BE2C (cell line): ENCODE results near the gene SLC9A3.

Experiments used
- DNase-seq: peaks from one replicate; pipeline ENCODE4 v3.0.0-alpha.2; 2020
- H3K27me3 ChIP-seq: fragments of 250-450 bp; sonication (Bioruptor Pico); 2 replicates; pipeline ENCODE4 v1.5.1; 2020; ENCODE audit warnings: mild to moderate bottlenecking
- H3K36me3 ChIP-seq: fragments of 250-450 bp; sonication (Bioruptor Pico); 2 replicates; pipeline ENCODE4 v1.5.1; 2020; ENCODE audit warnings: mild to moderate bottlenecking
- H3K4me1 ChIP-seq: fragments of 250-450 bp; sonication (Bioruptor Pico); 2 replicates; pipeline ENCODE4 v1.5.1; 2020
- H3K4me3 ChIP-seq: 2 replicates; pipeline ENCODE4 v1.5.1; 2011; ENCODE audit warnings: low read depth, low read length
- H3K9me3 ChIP-seq: fragments of 250-450 bp; sonication (Bioruptor Pico); 2 replicates; pipeline ENCODE4 v1.5.1; 2020
- TF ChIP-seq, protein P1 (sequence below): IDR thresholded peaks from 2 replicates; pipeline ENCODE4 v1.5.1; 2012; ENCODE audit warnings: mild to moderate bottlenecking, low read depth, low read length

Gene SLC9A3

DNA sequence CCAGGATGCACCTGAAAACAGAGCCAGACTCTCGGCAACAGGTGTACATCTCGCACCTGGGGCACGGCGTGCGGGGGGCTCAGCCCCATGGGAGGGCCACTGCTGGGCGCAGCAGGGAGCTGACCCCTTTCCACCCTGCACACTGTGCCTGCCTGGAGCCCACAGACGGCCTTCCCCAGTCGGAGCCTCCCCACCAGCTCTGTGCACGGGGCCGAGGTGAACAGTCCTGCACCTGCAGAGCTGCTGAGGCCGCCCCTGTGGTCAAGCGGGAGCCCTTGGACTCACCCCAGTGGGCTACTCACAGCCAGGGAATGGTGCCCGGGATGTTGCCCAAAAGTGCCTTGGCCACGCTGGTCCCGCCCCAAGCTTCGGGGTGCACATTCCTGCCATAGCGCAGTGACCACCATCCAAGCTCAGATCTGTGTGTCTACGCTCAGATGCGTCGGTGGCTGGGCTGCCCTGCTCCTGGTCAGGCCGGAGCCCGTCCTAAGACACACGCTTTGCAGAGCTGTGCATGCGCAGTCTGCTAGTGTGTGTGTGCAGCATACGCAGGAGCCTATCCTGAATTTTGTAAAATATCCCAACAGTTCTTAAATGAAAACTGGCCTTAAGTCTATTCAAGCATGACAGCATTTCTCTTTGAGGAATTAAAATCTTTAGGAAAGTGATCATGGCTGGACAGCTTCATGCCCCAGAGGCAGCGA, 89.7 kb downstream of the SLC9A3 start:
- DNase-seq, result no peak
- H3K36me3 ChIP-seq, result no peaks in the 10 kb centered on the region
- TF ChIP-seq, protein P1, sequence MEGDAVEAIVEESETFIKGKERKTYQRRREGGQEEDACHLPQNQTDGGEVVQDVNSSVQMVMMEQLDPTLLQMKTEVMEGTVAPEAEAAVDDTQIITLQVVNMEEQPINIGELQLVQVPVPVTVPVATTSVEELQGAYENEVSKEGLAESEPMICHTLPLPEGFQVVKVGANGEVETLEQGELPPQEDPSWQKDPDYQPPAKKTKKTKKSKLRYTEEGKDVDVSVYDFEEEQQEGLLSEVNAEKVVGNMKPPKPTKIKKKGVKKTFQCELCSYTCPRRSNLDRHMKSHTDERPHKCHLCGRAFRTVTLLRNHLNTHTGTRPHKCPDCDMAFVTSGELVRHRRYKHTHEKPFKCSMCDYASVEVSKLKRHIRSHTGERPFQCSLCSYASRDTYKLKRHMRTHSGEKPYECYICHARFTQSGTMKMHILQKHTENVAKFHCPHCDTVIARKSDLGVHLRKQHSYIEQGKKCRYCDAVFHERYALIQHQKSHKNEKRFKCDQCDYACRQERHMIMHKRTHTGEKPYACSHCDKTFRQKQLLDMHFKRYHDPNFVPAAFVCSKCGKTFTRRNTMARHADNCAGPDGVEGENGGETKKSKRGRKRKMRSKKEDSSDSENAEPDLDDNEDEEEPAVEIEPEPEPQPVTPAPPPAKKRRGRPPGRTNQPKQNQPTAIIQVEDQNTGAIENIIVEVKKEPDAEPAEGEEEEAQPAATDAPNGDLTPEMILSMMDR, result no peak
- H3K4me1 ChIP-seq, result no peaks in the 10 kb centered on the region
- no peaks in the 10 kb centered on the region for H3K27me3 ChIP-seq
- no peak overlapping the region for H3K4me3 ChIP-seq
- H3K9me3 ChIP-seq, result no peaks in the 10 kb centered on the region

DNA sequence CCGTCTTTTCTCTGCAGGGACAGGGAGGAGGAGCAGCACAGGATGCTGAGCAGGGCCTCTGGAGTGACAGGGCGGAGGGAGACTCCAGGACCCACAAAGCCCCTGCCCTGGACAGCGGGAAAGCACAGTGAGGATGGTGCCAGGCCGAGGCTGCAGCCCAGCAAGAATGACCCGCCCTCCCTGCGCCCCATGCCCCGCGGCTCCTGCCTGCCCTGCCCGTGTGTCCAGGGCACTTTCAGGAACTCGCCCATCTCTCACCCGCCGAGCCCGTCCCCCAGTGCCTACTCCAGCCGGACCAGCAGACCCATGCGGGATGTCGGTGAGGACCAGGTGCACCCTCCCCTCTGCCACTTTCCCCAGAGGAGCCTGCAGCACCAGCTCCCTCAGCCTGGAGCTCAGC, 90.4 kb downstream of the SLC9A3 start:
- Histone ChIP-seq H3K9me3 (no peaks in the 10 kb centered on the region), H3K4me3 (no peak overlapping the region), H3K27me3 (no peaks in the 10 kb centered on the region), H3K36me3 (no peaks in the 10 kb centered on the region), H3K4me1 (no peaks in the 10 kb centered on the region)
- TF ChIP-seq, protein P1, result no peak
- no peak for DNase-seq

GRCh38 chr5:432928-433791, 91.1 kb downstream of the SLC9A3 start:
- Histone ChIP-seq H3K36me3 (no peaks in the 10 kb centered on the region), H3K4me3 (no peak overlapping the region), H3K4me1 (no peaks in the 10 kb centered on the region), H3K9me3 (no peaks in the 10 kb centered on the region), H3K27me3 (no peaks in the 10 kb centered on the region)
- DNase-seq, result no peak
- TF ChIP-seq, protein P1, result no peak

GRCh38 chr5:432201-432927, 91.9 kb downstream of the SLC9A3 start:
- Histone ChIP-seq H3K36me3 (no peaks in the 10 kb centered on the region), H3K9me3 (no peaks in the 10 kb centered on the region), H3K27me3 (no peaks in the 10 kb centered on the region), H3K4me1 (no peaks in the 10 kb centered on the region), H3K4me3 (no peak overlapping the region)
- DNase-seq, result no peak
- TF ChIP-seq, protein P1, result no peak

DNA sequence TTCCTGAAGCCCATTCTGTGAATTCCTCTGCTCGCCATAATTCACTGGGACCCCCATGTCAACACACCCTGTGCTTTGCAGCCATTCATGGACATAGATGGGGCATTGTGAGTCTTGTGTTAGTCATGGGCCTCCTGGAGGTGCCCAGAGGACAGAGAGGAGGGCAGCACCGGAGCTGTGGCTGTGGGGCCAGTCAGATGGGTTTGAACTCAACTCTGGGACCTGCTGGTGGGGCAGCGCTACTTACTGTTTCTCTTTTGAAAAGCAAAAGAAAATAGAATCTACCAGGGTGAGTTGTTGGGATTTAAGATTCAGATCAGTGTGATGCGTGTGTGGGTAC, 92.6 kb downstream of the SLC9A3 start:
- no peaks in the 10 kb centered on the region for H3K9me3 ChIP-seq
- no peak overlapping the region for H3K4me3 ChIP-seq
- no peaks in the 10 kb centered on the region for H3K36me3 ChIP-seq
- H3K4me1 ChIP-seq, result no peaks in the 10 kb centered on the region
- TF ChIP-seq, protein P1, result no peak
- H3K27me3 ChIP-seq, result no peaks in the 10 kb centered on the region
- DNase-seq, result no peak
